Subcutaneous abdominal adipose tissue (tissue), 5 donors: Measurements from ENCODE around the gene FAHD1.

Source experiments
- H3K27ac ChIP-seq: one replicate; pipeline ENCODE4 v1.7.0; 2013; ENCODE audit warnings: low read depth, mild to moderate bottlenecking, inconsistent platforms, low read length, moderate library complexity
- H3K27me3 ChIP-seq, 5 donors: one replicate each; pipeline ENCODE4 v1.7.0; 2013; ENCODE audit warnings: low read length in 5 of 5, inconsistent platforms in 1 of 5; ENCODE audit not compliant: control insufficient read depth in 5 of 5, insufficient read depth in 4 of 5
- H3K36me3 ChIP-seq, 5 donors: one replicate each; pipeline ENCODE4 v1.7.0; 2013; ENCODE audit warnings: low read length in 5 of 5; ENCODE audit not compliant: control insufficient read depth in 5 of 5, insufficient read depth in 5 of 5
- H3K4me1 ChIP-seq, 5 donors: one replicate each; pipeline ENCODE4 v1.7.0; 2013; ENCODE audit warnings: low read length in 5 of 5, mild to moderate bottlenecking in 3 of 5, moderate library complexity in 1 of 5; ENCODE audit not compliant: control insufficient read depth in 5 of 5, insufficient read depth in 5 of 5
- H3K4me3 ChIP-seq, 5 donors: one replicate each; pipeline ENCODE4 v1.7.0; 2013; ENCODE audit warnings: low read length in 5 of 5, low read depth in 1 of 5
- H3K9ac ChIP-seq, 5 donors: one replicate each; pipeline ENCODE4 v1.7.0; 2013; ENCODE audit warnings: low read length in 5 of 5, mild to moderate bottlenecking in 4 of 5, moderate library complexity in 3 of 5
- H3K9me3 ChIP-seq, 5 donors: one replicate each; pipeline ENCODE4 v1.7.0; 2013; ENCODE audit warnings: low read length in 5 of 5; ENCODE audit not compliant: control insufficient read depth in 5 of 5
- donor health status: healthy.
- donor health status: healthy.
- donor health status: healthy.
- donor health status: healthy.
- donor health status: healthy.

FAHD1 gene

DNA sequence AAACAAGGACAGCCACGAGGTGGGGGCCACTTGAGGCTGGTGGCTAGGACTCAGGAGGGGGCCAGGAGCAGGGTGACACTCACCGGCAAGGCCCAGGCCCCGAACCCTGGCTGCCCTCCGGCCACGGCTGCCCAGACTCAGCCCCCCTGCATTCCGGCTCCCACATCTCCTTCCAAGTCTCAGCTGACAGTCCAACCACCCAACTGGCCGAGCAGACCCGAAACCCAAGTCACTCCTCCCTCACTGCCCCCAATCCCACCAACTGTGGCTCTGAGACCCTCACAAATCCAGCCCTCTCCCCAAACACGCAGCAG, 9.8 kb upstream of the FAHD1 start:
- Histone ChIP-seq H3K4me3 (no peak overlapping the region), H3K27me3 (no peaks in the 10 kb centered on the region), H3K9ac (no peak overlapping the region), H3K9me3 (no peaks in the 10 kb centered on the region), H3K4me1 (no peaks in the 10 kb centered on the region), H3K36me3 (peaks cover 0 to 80% (median 71%) of the 10 kb centered on the region in 5 donors), H3K27ac (no peak overlapping the region)

DNA sequence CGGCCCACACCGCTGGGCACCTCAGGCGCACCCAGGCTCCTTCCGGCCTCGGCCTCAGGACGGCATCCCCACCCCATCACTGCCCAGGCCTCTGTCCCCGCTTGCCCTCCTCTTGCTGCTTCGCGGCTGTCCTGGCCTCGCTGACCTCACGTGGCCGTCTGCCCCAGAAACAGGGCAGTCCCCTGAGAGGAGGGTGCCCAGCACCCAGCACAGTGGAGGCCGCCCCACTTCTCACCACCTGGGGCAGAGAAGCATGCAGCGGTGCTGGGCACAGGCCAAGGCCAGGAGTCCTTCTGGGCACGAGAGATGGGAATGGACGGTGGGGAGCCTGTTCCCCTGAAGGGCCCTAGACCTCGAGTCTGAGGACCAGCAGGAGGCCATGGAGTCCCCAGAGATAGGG, 9.3 kb upstream of the FAHD1 start:
- no peak overlapping the region for H3K4me3 ChIP-seq
- peaks cover 0 to 84% (median 76%) of the 10 kb centered on the region in 5 donors for H3K36me3 ChIP-seq
- H3K27ac ChIP-seq = no peak overlapping the region
- no peaks in the 10 kb centered on the region for H3K4me1 ChIP-seq
- no peaks in the 10 kb centered on the region for H3K27me3 ChIP-seq
- H3K9me3 ChIP-seq = no peaks in the 10 kb centered on the region
- no peak overlapping the region for H3K9ac ChIP-seq

DNA sequence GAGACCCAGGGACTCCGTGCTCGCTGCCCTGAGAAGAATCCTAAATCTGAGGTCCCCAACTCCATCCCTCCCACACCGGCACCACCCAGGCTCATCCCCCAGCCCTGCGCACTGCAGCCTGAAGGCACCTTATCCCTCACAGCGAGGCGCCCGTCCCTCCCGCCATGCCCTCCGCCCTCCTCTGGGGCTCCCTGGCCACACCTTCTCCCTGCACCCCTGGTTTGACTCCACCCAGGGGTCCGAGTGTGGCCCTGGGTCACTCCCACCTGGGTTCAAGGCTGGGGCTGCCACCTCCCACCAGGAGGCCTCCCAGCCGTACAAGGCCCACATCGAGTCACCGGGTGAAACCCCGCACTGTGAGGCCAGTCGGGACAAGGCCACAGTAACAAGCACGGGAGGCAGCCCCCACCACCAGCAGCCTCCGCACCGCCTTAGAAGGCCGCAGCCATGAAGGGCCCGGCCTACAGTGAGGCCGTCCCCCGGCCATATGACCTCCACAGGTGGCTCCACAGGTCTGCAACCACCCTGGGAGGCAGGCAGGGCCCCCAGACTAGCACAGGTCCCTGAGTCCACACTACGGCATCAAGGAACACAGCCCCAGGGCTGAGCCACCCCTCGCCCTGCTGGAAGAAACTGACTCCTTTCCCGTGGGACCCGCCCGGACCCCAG, 8.7 kb upstream of the FAHD1 start:
- H3K4me1 ChIP-seq = no peaks in the 10 kb centered on the region
- H3K9ac ChIP-seq = no peak overlapping the region
- no peak overlapping the region for H3K4me3 ChIP-seq
- no peaks in the 10 kb centered on the region for H3K9me3 ChIP-seq
- H3K36me3 ChIP-seq = peaks cover 0 to 83% (median 75%) of the 10 kb centered on the region in 5 donors
- no peaks in the 10 kb centered on the region for H3K27me3 ChIP-seq
- no peak overlapping the region for H3K27ac ChIP-seq

DNA sequence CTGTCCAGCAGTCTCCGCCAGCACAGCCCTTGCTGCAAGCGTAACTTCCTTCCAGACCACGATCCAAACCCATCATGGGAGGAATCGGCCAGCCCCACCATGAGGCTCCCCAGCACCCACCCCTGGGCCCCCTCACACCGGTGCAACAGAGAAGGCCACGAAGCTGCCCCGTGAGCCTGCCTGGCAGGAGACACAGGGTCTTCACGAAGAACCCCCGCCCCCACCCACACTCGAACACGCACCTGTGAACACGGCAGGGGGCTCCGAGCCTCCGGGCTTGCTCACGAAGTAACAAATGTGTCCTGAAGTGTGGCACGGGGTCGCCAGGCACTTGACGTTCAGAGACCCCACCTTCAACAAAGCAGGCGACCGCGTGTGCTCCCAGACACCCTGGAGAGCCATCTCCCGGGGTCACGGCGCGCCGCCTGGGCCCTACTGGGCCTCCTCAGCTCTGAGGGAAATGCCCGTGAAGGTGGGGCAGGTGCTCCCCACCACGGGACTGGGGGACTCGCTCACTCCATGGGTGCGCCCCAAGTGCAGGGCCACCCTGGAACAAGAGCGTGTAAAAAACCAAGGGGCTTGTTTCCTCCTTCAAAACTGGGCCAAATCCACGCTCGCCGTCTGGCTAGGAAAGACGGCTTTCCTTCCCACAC, 8.0 kb upstream of the FAHD1 start:
- Histone ChIP-seq H3K9me3 (no peaks in the 10 kb centered on the region), H3K36me3 (peaks cover 0 to 76% (median 69%) of the 10 kb centered on the region in 5 donors), H3K27me3 (no peaks in the 10 kb centered on the region), H3K27ac (no peak overlapping the region), H3K9ac (no peak overlapping the region), H3K4me1 (peaks cover 0 to 4% (median 0%) of the 10 kb centered on the region in 5 donors), H3K4me3 (no peak overlapping the region)

DNA sequence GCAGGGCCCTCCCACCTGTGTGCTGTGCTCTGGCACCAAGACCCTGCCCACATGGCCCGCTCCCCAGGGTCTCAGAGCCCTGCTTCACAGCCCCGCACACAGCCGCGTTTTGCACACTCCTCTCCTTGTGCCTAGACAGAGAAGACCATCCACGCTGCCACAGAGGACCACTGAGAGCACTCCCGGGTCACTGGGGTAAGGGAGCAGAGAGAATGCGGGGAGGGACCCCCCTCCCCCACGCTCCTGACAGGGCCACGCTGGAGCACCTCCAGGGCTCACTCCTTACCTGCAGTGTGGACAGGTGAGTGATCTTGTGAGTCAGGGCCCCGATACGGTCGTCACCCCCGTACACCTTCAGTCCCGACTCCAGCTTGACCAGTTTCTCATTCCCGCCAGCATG, 7.4 kb upstream of the FAHD1 start:
- Histone ChIP-seq H3K36me3 (peaks cover 0 to 75% (median 68%) of the 10 kb centered on the region in 5 donors), H3K4me3 (no peak overlapping the region), H3K9me3 (no peaks in the 10 kb centered on the region), H3K27ac (no peak overlapping the region), H3K9ac (no peak overlapping the region), H3K27me3 (no peaks in the 10 kb centered on the region), H3K4me1 (peaks cover 0 to 9% (median 4%) of the 10 kb centered on the region in 5 donors)

DNA sequence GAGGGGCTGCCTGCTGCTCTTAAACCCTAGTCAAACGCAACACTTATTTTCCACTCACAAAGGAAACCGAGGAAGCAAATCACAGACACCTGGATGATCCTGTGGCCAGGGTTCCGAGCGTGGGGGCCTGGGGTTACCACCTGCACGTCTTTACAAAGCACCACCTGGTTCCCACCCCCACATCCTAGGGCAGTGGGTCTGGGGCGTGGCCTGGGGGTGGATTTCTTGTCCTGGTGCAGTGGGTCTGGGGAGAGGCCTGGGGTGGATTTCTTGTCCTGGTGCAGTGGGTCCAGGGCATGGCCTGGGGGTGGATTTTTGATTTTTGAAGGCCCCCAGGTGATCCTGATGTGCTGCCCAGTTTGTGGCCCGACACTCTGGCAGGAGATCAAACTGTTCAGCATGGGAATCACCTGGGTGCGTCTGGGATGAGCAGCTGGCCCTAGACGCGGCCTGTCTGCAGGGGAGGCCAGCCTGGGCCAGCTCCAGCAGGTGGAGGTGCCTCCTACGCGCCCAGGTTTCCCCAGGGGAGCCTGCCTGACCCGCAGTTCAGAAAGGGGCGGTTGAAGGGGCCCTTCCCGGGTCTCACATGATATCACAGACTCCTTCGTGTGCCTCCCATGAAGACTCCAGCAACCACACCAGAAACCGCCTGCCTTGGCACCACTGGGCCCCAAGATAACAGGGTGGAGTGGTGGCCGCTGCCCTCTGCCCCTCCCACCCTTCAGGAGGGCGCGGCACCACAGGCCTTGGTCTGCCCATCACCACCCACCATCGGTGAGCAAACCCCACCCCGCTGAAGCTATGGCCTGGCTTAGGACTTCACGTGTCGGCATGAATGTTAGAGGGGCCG, 6.7 kb upstream of the FAHD1 start:
- H3K27ac ChIP-seq = no peak overlapping the region
- H3K9ac ChIP-seq = no peak overlapping the region
- H3K9me3 ChIP-seq = no peaks in the 10 kb centered on the region
- peaks cover 0 to 70% (median 66%) of the 10 kb centered on the region in 5 donors for H3K36me3 ChIP-seq
- H3K4me3 ChIP-seq = no peak overlapping the region
- H3K27me3 ChIP-seq = no peaks in the 10 kb centered on the region
- peaks cover 0 to 15% (median 8%) of the 10 kb centered on the region in 5 donors for H3K4me1 ChIP-seq

DNA sequence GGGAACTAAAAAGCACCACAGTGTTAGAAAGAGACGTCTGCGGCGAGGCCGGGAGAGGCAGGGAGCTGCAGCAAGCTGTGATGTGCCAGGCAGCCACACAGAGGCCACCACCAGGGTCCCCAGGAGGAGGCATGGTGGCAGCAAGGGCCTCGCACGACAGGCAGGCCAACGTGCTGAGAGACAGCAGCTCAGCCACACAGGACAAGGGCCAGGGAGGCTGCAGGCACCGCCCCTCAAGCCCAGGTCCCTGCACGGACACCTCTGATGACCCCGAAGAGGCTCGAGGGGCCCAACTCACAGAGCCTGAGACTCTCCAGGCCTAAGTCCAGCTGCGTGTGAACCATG, 6.1 kb upstream of the FAHD1 start:
- Histone ChIP-seq H3K36me3 (peaks cover 0 to 66% (median 62%) of the 10 kb centered on the region in 5 donors), H3K9ac (no peak overlapping the region), H3K4me3 (no peak overlapping the region), H3K9me3 (no peaks in the 10 kb centered on the region), H3K4me1 (peaks cover 0 to 21% (median 14%) of the 10 kb centered on the region in 5 donors), H3K27ac (no peak overlapping the region), H3K27me3 (no peaks in the 10 kb centered on the region)

DNA sequence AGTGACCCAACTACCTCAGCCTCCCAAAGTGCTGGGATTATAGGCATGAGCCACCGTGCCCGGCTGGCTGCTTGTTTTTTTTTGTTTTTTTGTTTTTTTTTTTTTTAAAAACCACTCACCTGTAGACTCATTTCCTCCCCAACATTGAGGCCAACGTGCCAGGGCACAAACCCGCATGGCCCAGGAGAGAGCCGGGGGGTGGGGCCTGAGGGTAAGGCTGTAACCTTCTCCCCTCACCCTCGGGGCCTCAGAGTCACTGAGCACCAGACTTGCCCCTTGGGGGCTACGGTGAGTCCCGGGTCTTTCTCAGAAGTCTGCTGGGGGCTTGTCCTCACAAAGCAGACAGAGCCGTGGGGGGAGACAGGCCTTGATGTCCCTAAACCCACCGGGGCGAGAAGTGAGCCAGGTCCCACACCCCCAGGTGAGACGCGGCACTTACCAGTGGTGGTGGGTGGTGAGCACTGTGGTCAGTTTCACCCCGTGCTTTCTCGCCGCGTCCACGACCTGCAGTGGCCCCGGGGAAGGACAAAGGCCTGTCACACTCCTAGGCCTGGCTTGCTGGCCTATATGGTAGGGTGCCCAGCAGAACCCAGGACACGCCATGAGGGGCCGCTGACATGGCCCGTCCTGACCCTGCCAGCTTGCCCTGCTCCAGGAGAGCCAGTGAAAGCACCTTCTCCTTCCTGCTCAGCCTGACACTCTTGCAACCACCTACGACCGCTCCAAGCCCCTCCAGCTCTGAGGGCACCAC, 5.0 kb upstream of the FAHD1 start:
- Histone ChIP-seq H3K9ac (no peak overlapping the region), H3K4me3 (no peak overlapping the region), H3K4me1 (peaks cover 0 to 23% (median 16%) of the 10 kb centered on the region in 5 donors), H3K27ac (no peak overlapping the region), H3K36me3 (peaks cover 0 to 55% (median 52%) of the 10 kb centered on the region in 5 donors), H3K9me3 (no peaks in the 10 kb centered on the region), H3K27me3 (no peaks in the 10 kb centered on the region)

DNA sequence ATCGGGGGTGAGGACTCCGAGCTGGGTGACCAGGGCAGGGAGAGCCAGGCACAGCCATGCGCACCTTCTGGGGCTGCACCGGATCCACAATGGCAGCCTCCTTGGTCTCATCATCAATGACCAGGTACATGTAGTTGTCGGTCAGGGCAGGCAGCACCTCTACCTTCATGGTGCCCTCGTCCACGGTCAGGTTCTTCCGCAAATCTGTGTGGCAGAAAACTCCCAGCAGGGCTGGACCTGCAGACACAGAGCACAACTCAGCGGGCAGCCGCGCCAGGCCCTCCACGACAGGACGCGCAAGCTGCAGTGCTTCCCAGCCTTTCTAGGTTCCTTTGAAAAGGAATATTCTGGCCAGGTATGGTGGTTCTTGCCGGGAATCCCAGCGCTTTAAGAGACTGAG, 4.2 kb upstream of the FAHD1 start:
- H3K9me3 ChIP-seq = no peaks in the 10 kb centered on the region
- peaks cover 0 to 47% (median 46%) of the 10 kb centered on the region in 5 donors for H3K36me3 ChIP-seq

More for the DNA sequence above, 4.2 kb upstream of the FAHD1 start:
- Histone ChIP-seq H3K4me1 (peaks cover 0 to 30% (median 21%) of the 10 kb centered on the region in 5 donors), H3K4me3 (no peak overlapping the region), H3K9ac (peak overlapping the region in 1 of 5 donors; percentile 23), H3K27ac (no peak overlapping the region), H3K27me3 (no peaks in the 10 kb centered on the region)
